H4 (cell line): ENCODE data around the gene PLSCR1. TPM values are rescaled to one million over a fixed set of nuclear protein-coding genes. Genes with fewer than 3 reads are reported as not detected.

Experiments used
- DNase-seq: peaks from one replicate; pipeline ENCODE4 v3.0.0-alpha.2; 2015; ENCODE audit warnings: low spot score
- total RNA-seq: library from RNA; depleted of rRNA; stranded (reverse); fragments of >200 nt; shearing (Covaris generic); gene quantifications from 2 replicates; pipeline ENCODE4 v1.2.3, GENCODE V29; 2014; rRNA removed

Gene PLSCR1, protein sequence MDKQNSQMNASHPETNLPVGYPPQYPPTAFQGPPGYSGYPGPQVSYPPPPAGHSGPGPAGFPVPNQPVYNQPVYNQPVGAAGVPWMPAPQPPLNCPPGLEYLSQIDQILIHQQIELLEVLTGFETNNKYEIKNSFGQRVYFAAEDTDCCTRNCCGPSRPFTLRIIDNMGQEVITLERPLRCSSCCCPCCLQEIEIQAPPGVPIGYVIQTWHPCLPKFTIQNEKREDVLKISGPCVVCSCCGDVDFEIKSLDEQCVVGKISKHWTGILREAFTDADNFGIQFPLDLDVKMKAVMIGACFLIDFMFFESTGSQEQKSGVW
- total RNA-seq: 259 and 270 TPM in 2 replicates

DNA sequence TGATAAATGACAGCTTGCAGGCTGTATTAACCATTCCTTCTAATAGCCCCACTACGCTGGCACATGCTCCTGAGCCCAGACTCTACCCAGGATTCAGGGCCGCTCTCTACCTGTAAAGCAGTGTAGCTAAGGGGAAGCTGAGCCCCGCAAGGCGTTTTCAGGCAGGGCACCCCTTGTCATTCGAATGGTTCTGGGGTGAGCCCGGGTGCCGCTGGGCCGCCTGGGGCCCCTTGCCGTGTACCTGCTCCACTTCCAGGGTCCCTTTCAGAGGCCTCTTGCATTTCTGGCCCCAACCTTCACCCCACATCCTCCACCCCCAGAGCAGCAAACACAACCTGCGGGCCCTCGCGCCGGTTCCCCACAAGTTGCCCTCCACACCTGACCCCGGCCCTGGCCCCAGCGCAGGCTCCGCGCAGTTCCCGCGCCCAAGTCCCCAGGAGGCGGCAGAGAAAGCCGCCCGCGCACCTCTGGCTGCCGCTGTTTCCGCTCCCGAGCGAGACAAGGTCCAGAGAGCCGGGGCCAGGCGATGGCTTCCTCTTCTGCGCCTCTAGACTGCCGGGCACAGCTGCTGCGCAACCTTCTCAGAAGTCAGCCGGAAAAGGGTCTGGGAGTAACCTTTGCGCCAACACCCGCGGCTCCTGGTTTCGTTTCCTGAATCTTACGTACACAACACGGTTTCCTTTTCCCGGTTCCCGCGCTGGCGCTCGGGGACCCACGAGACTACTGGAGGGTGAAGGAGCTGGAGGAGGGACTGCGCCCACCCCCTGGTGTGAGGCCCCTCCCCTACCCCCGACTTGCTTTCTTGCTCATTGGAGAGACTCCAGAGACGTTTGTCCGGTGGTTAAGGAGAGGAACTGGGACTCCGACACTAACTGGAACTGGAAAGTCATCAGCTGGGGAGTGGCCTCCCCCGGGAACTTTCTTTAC, at the start of gene PLSCR1:
Gene PLSCR1 (minus strand): TSS at position 606 of the 927 bp plus-strand sequence. CDS start 8,055 bp downstream, outside the sequence.
- peak; percentile 98 for DNase-seq

DNA sequence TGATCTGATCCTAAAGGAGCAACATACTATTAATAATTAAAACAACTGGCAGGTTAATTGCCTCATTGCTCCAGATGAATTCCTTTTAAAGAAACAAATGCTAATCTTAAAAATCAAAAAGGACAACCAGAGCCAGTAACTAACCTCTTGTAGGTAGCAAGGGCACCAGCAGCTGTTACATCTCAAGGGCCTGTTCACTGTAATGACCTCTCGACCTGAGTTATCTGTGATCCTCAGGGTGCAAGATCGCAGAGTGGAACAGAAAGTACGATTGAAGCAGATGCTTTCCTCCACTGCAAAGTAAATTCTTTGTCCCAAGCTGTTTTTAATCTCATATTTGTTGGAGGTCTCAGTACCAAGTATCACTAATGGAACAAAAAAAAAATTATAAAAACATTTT, 49.4 kb upstream of the PLSCR1 start:
- no peak for DNase-seq

DNA sequence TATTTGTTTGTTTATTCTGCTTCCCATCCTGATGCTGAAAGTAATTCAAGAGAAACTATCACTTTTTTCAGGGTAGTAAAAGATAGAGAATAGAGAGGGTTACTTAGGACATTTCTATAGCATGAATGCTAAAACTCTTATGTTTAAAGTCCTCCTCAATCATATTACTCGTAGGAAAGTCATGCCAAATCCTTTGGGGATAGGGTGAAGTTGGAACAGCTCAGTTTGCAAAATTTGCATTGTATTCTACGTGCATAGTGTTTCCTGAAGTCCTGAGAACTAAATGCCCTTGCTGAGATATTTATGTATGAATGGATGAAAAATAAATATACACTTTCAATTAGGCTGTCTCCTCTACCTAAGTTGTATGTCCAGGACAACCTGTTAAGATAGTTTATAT, 46.1 kb upstream of the PLSCR1 start:
- no peak for DNase-seq

GRCh38 chr3:146589899-146590508, 45.6 kb upstream of the PLSCR1 start:
- DNase-seq: peak; percentile 68

GRCh38 chr3:146585156-146585555, 40.7 kb upstream of the PLSCR1 start:
- DNase-seq: no peak

- DNase-seq: no peak
Observed at GRCh38 chr3:146581951-146582467, 37.6 kb upstream of the PLSCR1 start.

GRCh38 chr3:146581080-146581601, 36.7 kb upstream of the PLSCR1 start:
- DNase-seq: no peak

DNA sequence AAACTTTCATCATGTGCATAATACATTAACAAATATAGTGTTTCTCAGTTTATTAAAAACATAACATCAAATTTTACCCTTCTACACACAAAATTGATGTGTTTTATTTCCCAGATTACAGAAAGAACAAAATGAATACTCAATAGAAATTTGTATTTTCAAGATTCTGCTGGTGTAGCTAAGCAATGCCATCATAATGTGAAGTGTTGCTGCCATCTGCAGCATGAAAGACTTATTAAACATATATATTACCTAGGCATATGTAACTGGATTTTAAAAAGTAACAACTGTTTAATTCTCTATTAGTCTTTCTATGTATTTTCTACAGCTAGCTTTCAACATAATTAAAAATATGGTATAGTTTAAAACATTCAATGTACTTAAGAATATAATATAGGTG, 33.3 kb upstream of the PLSCR1 start:
- peak; percentile 60 for DNase-seq

GRCh38 chr3:146575636-146576035, 31.2 kb upstream of the PLSCR1 start:
- DNase-seq: no peak

DNA sequence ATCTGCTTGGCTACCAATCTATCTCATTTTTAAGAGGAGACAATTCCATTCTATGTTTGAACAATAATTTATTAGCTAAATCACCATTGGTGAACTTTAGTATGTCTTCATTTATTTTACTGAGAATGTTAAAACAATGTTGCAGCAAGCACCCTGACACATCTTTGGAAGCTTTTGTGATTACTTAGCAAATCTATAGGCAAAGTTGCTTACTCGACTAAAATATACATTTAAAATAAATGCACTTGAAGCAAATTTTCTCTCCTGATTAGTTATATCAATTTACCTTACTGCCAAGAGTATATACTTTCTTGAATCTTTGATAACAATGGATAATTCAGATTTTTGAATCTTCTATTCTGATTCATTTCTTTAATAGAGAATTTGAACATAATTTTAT, 29.8 kb upstream of the PLSCR1 start:
- DNase-seq: no peak

- no peak for DNase-seq
Observed at GRCh38 chr3:146569314-146569713, 24.9 kb upstream of the PLSCR1 start.

- no peak for DNase-seq
Observed at GRCh38 chr3:146566138-146566537, 21.7 kb upstream of the PLSCR1 start.

DNA sequence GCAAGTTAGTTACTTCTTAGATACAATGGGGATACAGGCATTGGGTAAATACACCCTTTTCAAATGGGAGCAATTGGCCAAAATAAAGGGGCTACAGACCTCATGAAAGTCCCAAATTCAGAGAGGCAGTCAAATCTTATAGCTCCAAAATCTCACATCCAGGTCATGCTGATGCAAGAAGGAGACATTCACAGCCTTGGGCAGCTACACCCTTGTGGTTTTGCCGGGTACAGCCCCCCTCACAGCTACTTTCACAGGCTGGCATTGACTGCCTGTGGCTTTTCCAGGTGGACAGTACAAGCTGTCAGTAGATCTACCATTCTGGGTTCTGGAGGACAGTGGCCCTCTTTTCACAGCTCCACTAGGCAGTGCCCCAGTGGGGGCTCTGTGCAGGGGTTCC, 17.5 kb upstream of the PLSCR1 start:
- DNase-seq: peak; percentile 27

DNA sequence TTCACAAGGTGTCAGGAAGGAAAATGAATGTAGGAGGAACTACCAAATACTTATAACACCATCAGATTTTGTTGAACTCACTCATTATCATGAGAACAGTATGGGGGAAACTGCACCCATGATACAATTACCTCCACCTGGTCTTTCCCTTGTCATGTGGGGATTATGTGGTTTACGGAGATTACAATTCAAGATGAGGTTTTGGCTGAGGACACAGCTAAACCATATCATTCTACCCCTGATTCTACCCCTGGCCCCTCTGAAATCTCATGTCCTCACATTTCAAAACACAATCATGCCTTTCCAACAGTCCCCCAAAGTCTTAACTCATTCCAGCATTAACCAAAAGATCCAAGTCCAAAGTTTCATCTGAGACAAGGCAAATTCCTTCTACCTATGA, 17.1 kb upstream of the PLSCR1 start:
- DNase-seq: no peak

DNA sequence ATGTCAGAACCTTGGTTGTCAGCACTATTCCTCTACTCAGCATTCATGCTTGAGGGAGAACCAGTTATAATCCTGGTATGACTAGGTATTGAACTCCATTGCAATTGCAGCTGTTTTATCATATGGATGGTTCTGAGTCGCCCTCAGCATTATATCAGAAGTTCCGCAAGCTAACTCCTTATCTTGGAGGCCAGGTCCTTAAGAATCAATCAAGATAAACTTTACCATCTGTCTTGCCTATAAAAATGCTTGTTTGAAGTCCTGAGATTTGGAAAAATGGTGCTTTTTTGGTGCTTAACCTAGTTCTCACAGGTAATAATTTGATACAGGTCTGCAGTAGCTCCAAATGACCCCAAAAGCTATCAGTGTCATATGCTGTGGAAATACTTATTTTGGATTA, 16.3 kb upstream of the PLSCR1 start:
- no peak for DNase-seq

GRCh38 chr3:146559388-146559787, 15.0 kb upstream of the PLSCR1 start:
- DNase-seq: no peak

DNA sequence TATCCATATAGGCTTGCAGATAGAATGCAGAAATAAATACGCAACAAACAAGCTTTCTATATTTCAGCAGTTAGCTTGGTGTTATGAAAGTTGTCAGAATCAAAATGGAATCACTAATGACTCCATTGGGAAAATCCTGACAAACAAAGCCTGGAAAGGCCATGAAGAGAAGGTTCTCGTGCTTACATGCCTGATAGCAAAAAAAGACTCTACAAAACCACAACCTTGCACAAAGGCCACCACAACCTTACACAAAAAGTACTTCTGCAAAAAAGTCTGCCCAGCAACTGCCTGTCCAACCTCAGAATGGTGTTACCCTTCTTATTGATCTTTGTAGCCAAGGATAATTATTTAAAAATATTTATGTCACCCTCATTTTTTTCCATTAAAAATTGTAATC, 14.4 kb upstream of the PLSCR1 start:
- DNase-seq: no peak

GRCh38 chr3:146557745-146558144, 13.3 kb upstream of the PLSCR1 start:
- DNase-seq: no peak

- no peak for DNase-seq
Observed at GRCh38 chr3:146555311-146555710, 10.9 kb upstream of the PLSCR1 start.

- DNase-seq: no peak
Observed at GRCh38 chr3:146554151-146554760, 9.8 kb upstream of the PLSCR1 start.

- DNase-seq: peak; percentile 84
Observed at GRCh38 chr3:146550743-146551510, 6.5 kb upstream of the PLSCR1 start.
